Common myeloid progenitor, CD34-positive (primary cell): ENCODE measurements around the gene PI4K2A.
A peak's percentile ranks its signal among the peaks of the same experiment; 100 is the strongest.

Experiments used
- CTCF ChIA-PET: fragments of 350-600 bp; sonication (Branson Sonifier 250); formaldehyde crosslinking; loops from one replicate; lab custom pipeline; 2021; ENCODE audit warnings: antibody characterized with exemption; lab: Charles Lee
- POLR2A ChIA-PET: fragments of 350-600 bp; sonication (Branson Sonifier 250); formaldehyde crosslinking; loops from one replicate; lab custom pipeline; 2021; ENCODE audit warnings: antibody characterized with exemption; lab: Charles Lee
- DNase-seq, 3 donors: peaks; one replicate each; pipeline versions ENCODE4 v3.0.0 to v3.0.0-alpha.2; 2013
- H3K27ac ChIP-seq, 2 experiments: 1 replicate in 1 of 2; 2 replicates in 1 of 2; pipeline ENCODE4 v1.7.0; 2013; ENCODE audit warnings: inconsistent platforms in 2 of 2, low read length in 2 of 2, mild to moderate bottlenecking in 2 of 2, low read depth in 1 of 2, moderate library complexity in 1 of 2; ENCODE audit not compliant: severe bottlenecking in 2 of 2, insufficient read depth in 1 of 2, poor library complexity in 1 of 2
- H3K27me3 ChIP-seq, 5 experiments: replicated peaks in 2 of 5; 1 replicate in 3 of 5; 2 replicates in 2 of 5; pipeline versions ENCODE4 v1.6.1 to v1.7.0; 2013; ENCODE audit warnings: low read length in 4 of 5, mild to moderate bottlenecking in 2 of 5, moderate library complexity in 2 of 5, inconsistent platforms in 1 of 5; ENCODE audit not compliant: insufficient read depth in 5 of 5, control insufficient read depth in 4 of 5
- H3K36me3 ChIP-seq, 4 experiments: 1 replicate in 2 of 4; 2 replicates in 2 of 4; pipeline versions ENCODE4 v1.6.1 to v1.7.0; 2013; ENCODE audit warnings: low read length in 3 of 4, control low read depth in 1 of 4, mild to moderate bottlenecking in 1 of 4; ENCODE audit not compliant: control insufficient read depth in 4 of 4, insufficient read depth in 4 of 4
- H3K4me1 ChIP-seq, 4 experiments: 1 replicate in 3 of 4; 2 replicates in 1 of 4; pipeline versions ENCODE4 v1.6.1 to v1.7.1; 2013; ENCODE audit warnings: low read length in 3 of 4, mild to moderate bottlenecking in 3 of 4, control low read depth in 1 of 4, inconsistent platforms in 1 of 4, moderate library complexity in 1 of 4; ENCODE audit not compliant: control insufficient read depth in 4 of 4, insufficient read depth in 4 of 4; ENCODE audit errors: control extremely low read depth in 1 of 4
- H3K4me3 ChIP-seq, 7 experiments: 1 replicate in 4 of 7; 2 replicates in 3 of 7; pipeline versions ENCODE4 v1.5.1 to v1.7.0; 2013; ENCODE audit warnings: mild to moderate bottlenecking in 7 of 7, low read length in 6 of 7, moderate library complexity in 6 of 7, inconsistent platforms in 2 of 7, low read depth in 2 of 7, control low read depth in 1 of 7; ENCODE audit not compliant: insufficient read depth in 4 of 7, control insufficient read depth in 1 of 7; ENCODE audit errors: extremely low read depth in 1 of 7
- H3K9me3 ChIP-seq, 5 experiments: 1 replicate in 4 of 5; 2 replicates in 1 of 5; pipeline versions ENCODE4 v1.6.1 to v1.7.1; 2013; ENCODE audit warnings: low read length in 4 of 5, mild to moderate bottlenecking in 2 of 5, inconsistent platforms in 1 of 5, low read depth in 1 of 5, moderate library complexity in 1 of 5; ENCODE audit not compliant: control insufficient read depth in 4 of 5, insufficient read depth in 2 of 5; ENCODE audit errors: control extremely low read depth in 1 of 5
- WGBS: methylation state at CpG from one replicate; pipeline ENCODE4 v1.1.5; 2013; ENCODE audit not compliant: insufficient coverage; 5-methylcytosine and 5-hydroxymethylcytosine counted together

Gene PI4K2A

DNA sequence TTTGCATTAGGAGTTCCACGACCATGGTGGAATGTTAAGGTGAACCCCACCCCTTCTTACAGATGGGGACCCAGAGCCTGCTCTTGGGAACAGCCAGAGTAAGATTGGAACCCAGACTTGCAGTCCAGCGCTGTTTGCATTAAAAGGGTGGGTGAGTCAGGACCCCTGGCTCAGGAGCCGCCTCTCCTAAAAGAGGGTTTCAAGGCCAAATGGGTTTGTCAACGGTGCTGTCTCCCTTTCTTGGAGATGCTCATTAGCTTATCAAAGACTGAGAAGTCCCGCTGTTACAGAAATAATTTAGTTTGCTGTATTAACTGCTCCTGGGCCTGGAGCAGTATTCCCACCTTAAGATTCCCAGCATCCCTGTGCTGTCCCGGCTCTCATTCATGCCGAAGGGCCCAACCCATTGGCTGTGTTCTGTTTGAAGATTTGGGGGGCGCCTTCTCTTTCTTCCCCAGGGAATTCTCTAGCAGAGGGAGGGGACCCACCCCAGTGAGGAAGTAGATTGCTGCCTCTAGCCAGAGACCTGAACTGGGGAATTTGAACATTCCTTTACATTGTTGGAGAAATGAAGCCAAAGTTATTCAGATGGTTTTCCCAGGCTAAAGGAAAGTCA lies 74.9 kb downstream of the PI4K2A start:
- H3K27me3 ChIP-seq: no peaks in the 10 kb centered on the region
- WGBS: 83% methylated on average over 7 of the region's 8 CpGs
- H3K27ac ChIP-seq: peak overlapping the region in 1 of 2 experiments; percentile 64
- DNase-seq: no peak
- ChIA-PET POLR2A (interaction anchor here (1.3 kb wide), 1 partner anchor 16 kb away, joined by 3 read pairs; no protein-coding TSS in a partner anchor), CTCF (interaction anchor here (4.3 to 21.7 kb wide), 3 partner anchors 11 to 38 kb away, joined by 22 to 623 read pairs (median 36); partner anchors contain the start of gene ZFYVE27)
- H3K9me3 ChIP-seq: no peaks in the 10 kb centered on the region
- H3K36me3 ChIP-seq: peaks cover 0 to 16% (median 9%) of the 10 kb centered on the region in 4 experiments
- H3K4me3 ChIP-seq: peak overlapping the region in 4 of 7 experiments; percentile 60 to 80 (median 76)
- peaks cover 0 to 38% (median 30%) of the 10 kb centered on the region in 4 experiments for H3K4me1 ChIP-seq

DNA sequence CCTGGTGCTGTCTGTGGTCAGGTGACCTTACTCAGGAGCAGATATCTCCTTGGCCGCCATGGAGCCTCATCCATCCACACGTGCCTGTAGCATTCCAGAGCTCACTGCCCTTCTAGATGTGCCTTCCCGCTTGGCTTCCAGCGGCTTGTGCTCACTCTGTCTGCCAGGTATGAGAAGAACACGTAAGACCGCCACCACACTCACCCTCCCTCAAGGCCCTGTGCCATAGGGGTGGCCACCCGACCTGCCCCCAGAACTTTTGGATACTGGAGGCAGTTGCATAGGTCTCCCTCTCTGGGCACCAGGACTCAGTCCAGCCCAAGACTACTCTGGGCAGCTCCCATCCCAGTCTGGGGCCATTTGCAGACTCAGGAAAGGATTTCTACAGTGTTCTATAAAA lies 77.2 kb downstream of the PI4K2A start:
- Histone ChIP-seq H3K27ac (peak overlapping the region in 1 of 2 experiments; percentile 34), H3K27me3 (no peaks in the 10 kb centered on the region), H3K36me3 (peaks cover 0 to 16% (median 9%) of the 10 kb centered on the region in 4 experiments), H3K4me3 (no peak overlapping the region), H3K9me3 (no peaks in the 10 kb centered on the region), H3K4me1 (peaks cover 0 to 35% (median 30%) of the 10 kb centered on the region in 4 experiments)
- ChIA-PET POLR2A (interaction anchor here (0.6 kb wide), 2 partner anchors 409 to 754 kb away, joined by 3 read pairs; no protein-coding TSS in a partner anchor), CTCF (interaction anchor here (1.5 to 21.7 kb wide), 4 partner anchors 6 to 40 kb away, joined by 4 to 623 read pairs (median 318); partner anchors contain the start of genes MARVELD1 and ZFYVE27)
- 98% methylated on average over 6 of the region's 7 CpGs for WGBS
- no peak for DNase-seq

DNA sequence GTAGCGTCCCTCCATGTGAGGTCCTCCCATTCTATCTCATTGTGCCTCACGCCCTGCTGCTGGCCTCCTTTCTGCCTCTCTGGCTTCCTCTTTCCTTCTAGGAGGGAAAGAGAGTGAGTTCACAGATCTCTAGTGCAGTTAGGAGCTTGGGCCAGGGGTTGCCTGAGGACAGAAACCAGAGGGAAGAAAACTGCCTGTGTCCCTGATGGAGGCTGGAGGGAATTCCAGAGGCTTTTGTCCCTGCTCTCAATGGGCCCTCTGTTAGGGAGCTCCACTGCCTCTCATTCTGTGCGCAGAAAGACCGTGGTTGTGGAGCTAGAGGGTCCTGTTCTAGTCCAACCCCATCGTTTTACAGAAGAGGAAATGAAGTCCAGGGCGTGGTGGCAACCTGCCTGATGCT lies 77.7 kb downstream of the PI4K2A start:
- CTCF ChIA-PET: interaction anchor here (1.5 to 21.7 kb wide), 4 partner anchors 7 to 41 kb away, joined by 4 to 623 read pairs (median 318); partner anchors contain the start of genes MARVELD1 and ZFYVE27

DNA sequence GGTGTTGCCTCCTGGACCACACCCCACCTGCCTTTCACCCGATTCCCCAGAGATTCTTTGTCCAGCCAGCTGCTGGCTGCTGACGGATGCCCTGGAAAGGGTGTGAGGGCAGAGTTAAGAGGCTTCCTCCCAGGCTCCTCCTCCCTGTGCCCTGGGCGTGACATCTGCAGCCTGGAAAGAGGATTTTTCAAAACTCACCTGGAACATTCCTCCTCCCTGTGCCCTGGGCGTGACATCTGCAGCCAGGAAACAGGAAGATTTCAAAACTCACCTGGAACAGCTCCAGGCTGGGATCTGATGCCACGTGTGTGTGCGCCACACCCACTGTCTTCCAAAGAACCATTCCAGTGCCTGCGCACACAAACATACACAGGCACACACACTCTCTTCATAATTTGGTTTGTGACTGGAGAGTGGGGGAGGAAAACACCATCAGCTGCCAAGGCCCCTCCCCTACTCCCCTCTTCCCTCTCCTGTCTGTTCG lies 78.2 kb downstream of the PI4K2A start:
- peaks cover 0 to 16% (median 9%) of the 10 kb centered on the region in 4 experiments for H3K36me3 ChIP-seq
- CTCF ChIA-PET: interaction anchor here (3.1 to 21.7 kb wide), 3 partner anchors 7 to 41 kb away, joined by 14 to 623 read pairs (median 623); partner anchors contain the start of genes MARVELD1 and ZFYVE27
- POLR2A ChIA-PET: interaction anchor here (0.8 kb wide), 1 partner anchor 29 kb away, joined by 3 read pairs; no protein-coding TSS in a partner anchor
- H3K9me3 ChIP-seq: no peaks in the 10 kb centered on the region
- H3K27ac ChIP-seq: peak overlapping the region in 1 of 2 experiments; percentile 34
- no peaks in the 10 kb centered on the region for H3K27me3 ChIP-seq
- peaks cover 0 to 27% (median 25%) of the 10 kb centered on the region in 4 experiments for H3K4me1 ChIP-seq
- WGBS: 89% methylated on average over 4 of the region's 8 CpGs
- no peak overlapping the region for H3K4me3 ChIP-seq
- no peak for DNase-seq

More for the DNA sequence above, 77.7 kb downstream of the PI4K2A start:
- peak overlapping the region in 1 of 2 experiments; percentile 34 for H3K27ac ChIP-seq
- no peaks in the 10 kb centered on the region for H3K9me3 ChIP-seq
- POLR2A ChIA-PET: interaction anchor here (0.8 kb wide), 1 partner anchor 29 kb away, joined by 3 read pairs; no protein-coding TSS in a partner anchor
- peak in 2 of 3 donors; percentile 18 to 42 for DNase-seq
- H3K27me3 ChIP-seq: no peaks in the 10 kb centered on the region
- H3K4me1 ChIP-seq: peaks cover 0 to 30% (median 26%) of the 10 kb centered on the region in 4 experiments
- peaks cover 0 to 16% (median 9%) of the 10 kb centered on the region in 4 experiments for H3K36me3 ChIP-seq
- 59% methylated on average over 4 of the region's 6 CpGs for WGBS
- H3K4me3 ChIP-seq: no peak overlapping the region

DNA sequence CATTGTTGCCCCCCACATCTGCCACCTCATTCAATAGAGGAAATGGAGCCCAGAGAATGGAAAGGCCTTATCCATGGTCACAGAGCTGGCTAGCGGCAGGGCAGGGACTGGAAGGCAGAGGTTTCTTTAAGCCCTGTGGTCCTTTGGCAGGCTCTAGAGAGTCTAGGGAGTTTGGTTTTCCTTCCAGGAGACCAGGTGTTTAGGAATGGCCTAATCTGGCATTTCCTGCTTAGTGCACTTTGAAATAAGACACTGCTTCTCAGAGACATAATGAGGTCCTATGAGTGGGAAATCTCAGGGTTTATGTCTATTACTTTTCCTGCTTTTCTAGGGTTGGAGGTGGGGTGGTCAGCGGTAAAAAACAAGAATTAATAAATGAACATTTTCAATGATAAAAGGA lies 79.1 kb downstream of the PI4K2A start:
- no peak for DNase-seq
- Histone ChIP-seq H3K4me1 (peaks cover 0 to 19% (median 18%) of the 10 kb centered on the region in 4 experiments), H3K9me3 (no peaks in the 10 kb centered on the region), H3K4me3 (no peak overlapping the region), H3K27ac (no peak overlapping the region), H3K27me3 (no peaks in the 10 kb centered on the region), H3K36me3 (peaks cover 0 to 16% (median 9%) of the 10 kb centered on the region in 4 experiments)
- 90% methylated on average over 1 of the region's 2 CpGs for WGBS
- ChIA-PET CTCF (interaction anchor here (21.5 to 21.7 kb wide), 2 partner anchors 7 to 8 kb away, joined by 623 read pairs; partner anchors contain the start of genes MARVELD1 and ZFYVE27), POLR2A (no interaction called here)

DNA sequence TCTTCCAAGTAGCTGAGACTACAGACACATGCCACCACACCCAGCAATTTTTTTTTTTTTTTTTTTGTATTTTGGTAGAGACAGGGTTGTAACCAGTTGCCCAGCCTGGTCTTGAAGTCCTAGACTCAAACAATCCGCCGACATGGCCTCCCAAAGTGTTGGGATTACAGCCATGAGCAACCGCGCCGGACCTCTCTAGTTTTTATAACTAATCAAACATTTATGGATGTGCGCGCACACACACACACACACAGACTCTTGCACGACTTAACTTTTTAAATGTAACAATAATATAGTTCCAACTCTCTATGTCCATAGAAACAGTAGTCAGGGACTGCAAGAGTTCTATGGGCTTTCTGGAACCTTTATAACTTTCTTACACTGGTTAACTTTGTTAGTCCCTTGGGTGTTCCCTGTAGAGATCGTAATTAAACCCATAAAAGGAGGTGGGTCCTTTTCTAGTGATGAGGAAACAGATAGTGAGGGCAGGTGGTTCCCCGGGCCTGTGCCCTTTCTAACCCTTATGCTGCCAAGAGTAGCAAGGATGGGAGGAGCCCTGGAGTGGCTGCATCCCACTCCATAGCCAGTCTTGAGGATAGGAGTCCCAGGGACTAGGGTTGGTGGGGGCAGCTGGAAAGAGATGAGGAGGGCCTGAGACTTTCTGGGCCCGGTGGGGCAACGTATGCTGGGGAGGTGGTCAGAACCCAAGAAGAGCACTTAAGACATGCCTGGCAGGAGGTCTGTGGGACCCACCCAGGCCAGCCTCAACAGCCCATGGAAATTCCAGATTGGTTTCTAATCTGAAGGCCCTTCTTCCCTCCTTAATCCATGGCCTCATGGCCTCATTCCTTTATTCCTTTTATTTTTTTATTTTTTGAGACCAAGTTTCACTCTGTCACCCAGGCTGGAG lies 81.7 kb downstream of the PI4K2A start:
- WGBS: 85% methylated on average over 8 of the region's 12 CpGs
- peaks cover 0 to 13% (median 7%) of the 10 kb centered on the region in 4 experiments for H3K4me1 ChIP-seq
- peaks cover 0 to 14% (median 6%) of the 10 kb centered on the region in 4 experiments for H3K36me3 ChIP-seq
- DNase-seq: no peak
- no peaks in the 10 kb centered on the region for H3K27me3 ChIP-seq
- no peak overlapping the region for H3K27ac ChIP-seq
- ChIA-PET CTCF (interaction anchor here (0.8 to 21.7 kb wide), 5 partner anchors 5 to 45 kb away, joined by 3 to 623 read pairs (median 24); partner anchors contain the start of genes MARVELD1 and ZFYVE27), POLR2A (no interaction called here)
- H3K4me3 ChIP-seq: no peak overlapping the region
- no peaks in the 10 kb centered on the region for H3K9me3 ChIP-seq
